ENCODE results near the gene ATP6V1F.
A peak's percentile ranks its signal among the peaks of the same experiment; 100 is the strongest.

Gene ATP6V1F

GRCh38 chr7:128883622-128884448 lies 21.2 kb downstream of the ATP6V1F start:
- peak; percentile 55 for DNase-seq (ENCODE audit: low spot score)

GRCh38 chr7:128884561-128885369 lies 22.1 kb downstream of the ATP6V1F start:
- DNase-seq (ENCODE audit: low spot score), result no peak

GRCh38 chr7:128885370-128886187 lies 22.9 kb downstream of the ATP6V1F start:
- DNase-seq (ENCODE audit: low spot score), result no peak

- DNase-seq (ENCODE audit: low spot score), result no peak
These were observed 23.9 kb downstream of the ATP6V1F start for GRCh38 chr7:128886391-128887168.

- DNase-seq (ENCODE audit: low spot score), result no peak
These were observed 24.7 kb downstream of the ATP6V1F start for GRCh38 chr7:128887169-128888038.

- no peak for DNase-seq (ENCODE audit: low spot score)
These were observed 25.5 kb downstream of the ATP6V1F start for GRCh38 chr7:128888039-128888755.

GRCh38 chr7:128888756-128889095 lies 26.1 kb downstream of the ATP6V1F start:
- DNase-seq (ENCODE audit: low spot score), result no peak

GRCh38 chr7:128889121-128889520 lies 26.5 kb downstream of the ATP6V1F start:
- no peak for DNase-seq (ENCODE audit: low spot score)

GRCh38 chr7:128890306-128891109 lies 27.9 kb downstream of the ATP6V1F start:
- no peak for DNase-seq (ENCODE audit: low spot score)

GRCh38 chr7:128891110-128891941 lies 28.7 kb downstream of the ATP6V1F start:
- no peak for DNase-seq (ENCODE audit: low spot score)

GRCh38 chr7:128891942-128892269 lies 29.2 kb downstream of the ATP6V1F start:
- no peak for DNase-seq (ENCODE audit: low spot score)

GRCh38 chr7:128892521-128893250 lies 30.0 kb downstream of the ATP6V1F start:
- DNase-seq (ENCODE audit: low spot score), result no peak

- DNase-seq (ENCODE audit: low spot score), result no peak
These were observed 30.8 kb downstream of the ATP6V1F start for GRCh38 chr7:128893251-128894100.

- no peak for DNase-seq (ENCODE audit: low spot score)
These were observed 31.4 kb downstream of the ATP6V1F start for GRCh38 chr7:128894101-128894440.

- no peak for DNase-seq (ENCODE audit: low spot score)
These were observed 32.7 kb downstream of the ATP6V1F start for GRCh38 chr7:128895320-128895719.

GRCh38 chr7:128899392-128899791 lies 36.7 kb downstream of the ATP6V1F start:
- no peak for DNase-seq (ENCODE audit: low spot score)

- DNase-seq (ENCODE audit: low spot score), result no peak
These were observed 37.6 kb downstream of the ATP6V1F start for GRCh38 chr7:128900237-128900636.
